ENCODE data around the gene STK16. TPM values are rescaled to one million over a fixed set of nuclear protein-coding genes. Genes with fewer than 3 reads are reported as not detected.

Gene STK16
- total RNA-seq, 2 experiments from 2014 or later = 11.2 to 14.1 TPM

DNA sequence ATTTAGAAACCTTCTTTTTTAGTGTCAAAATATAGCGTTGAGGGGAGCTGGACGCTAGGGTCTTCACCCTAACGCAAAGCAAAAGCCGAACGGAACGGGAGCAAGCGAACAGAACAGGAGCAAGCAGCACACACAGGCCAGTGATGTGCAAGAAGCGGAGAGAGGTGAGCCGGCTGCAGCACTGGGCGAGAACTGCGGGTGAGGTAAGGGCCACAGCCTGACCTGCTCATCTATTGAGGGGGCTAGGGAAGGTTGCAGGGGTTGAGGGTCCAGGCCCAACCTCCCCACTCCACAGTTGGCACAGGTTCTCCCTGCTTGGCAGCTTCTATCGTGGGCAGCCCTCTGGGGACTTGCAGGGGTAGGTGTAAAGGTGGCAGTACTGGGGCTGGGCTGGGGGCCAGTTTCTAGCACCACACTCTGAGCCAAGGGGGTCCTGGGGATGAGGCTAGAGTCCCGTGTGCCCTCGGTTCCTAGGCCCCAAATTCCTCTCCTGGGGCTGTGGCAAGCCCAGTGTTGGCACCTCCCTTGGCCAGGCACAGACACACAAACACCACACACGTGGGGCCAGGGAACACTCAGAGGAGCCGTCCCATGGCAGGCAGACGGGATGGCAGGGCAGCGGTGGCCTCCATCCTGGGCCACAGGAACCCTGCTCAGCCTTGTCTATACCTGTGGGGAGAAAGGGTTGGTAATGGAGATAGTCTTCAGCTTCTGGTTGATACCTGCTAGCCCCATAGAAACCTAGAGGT lies 25.3 kb upstream of the STK16 start:
- Mint-ChIP-seq H3K36me3 (ENCODE audit: low read depth) (peaks cover 64% of the 10 kb centered on the region), H3K4me3 (peak overlapping the region; percentile 58), H3K9me3 (no peaks in the 10 kb centered on the region), H3K27me3 (no peaks in the 10 kb centered on the region), H3K4me1 (ENCODE audit: low read depth) (peaks cover 25% of the 10 kb centered on the region), H3K27ac (peak overlapping the region; percentile 49)
- CTCF ChIA-PET = interaction anchor here (1.5 to 2.8 kb wide), 2 partner anchors 26 to 75 kb away, joined by 4 to 16 read pairs; partner anchors contain the start of genes GLB1L and STK16
- no peaks in the 10 kb centered on the region for H3K9me3 ChIP-seq (ENCODE audit: control insufficient read depth in 1 of 2, insufficient read depth in 1 of 2, low read length in 2 of 2)
- POLR2A ChIA-PET = interaction anchor here (0.9 to 6.7 kb wide), 11 partner anchors 10 to 75 kb away, joined by 4 to 63 read pairs (median 14); partner anchors contain the start of genes ANKZF1, ATG9A, CNPPD1 and DNAJB2
- H3K27me3 ChIP-seq (ENCODE audit: control insufficient read depth in 1 of 2, insufficient read depth in 2 of 2, low read length in 2 of 2) = no peaks in the 10 kb centered on the region
- no peak for ATAC-seq (ENCODE audit: poor library complexity)
- H3K4me1 ChIP-seq (ENCODE audit: insufficient read depth, low read length) = peaks cover 26% of the 10 kb centered on the region
- no peak overlapping the region for H3K4me3 ChIP-seq (ENCODE audit: low read length)
- intact Hi-C loops (cut with DNase I, micrococcal nuclease) = loop anchor here (1.0 to 5.0 kb wide), 3 partner anchors 8 to 32 kb away; partner anchors contain the start of genes TUBA4A (in 2 of the 2), TUBA4B (in 2 of the 2), ANKZF1 (in 1 of the 2) and ATG9A (in 1 of the 2)
- no peak overlapping the region for H3K27ac ChIP-seq (ENCODE audit: low read depth in 1 of 2, low read length in 2 of 2)
- no peak for DNase-seq
- peaks cover 52% of the 10 kb centered on the region for H3K36me3 ChIP-seq (ENCODE audit: insufficient read depth, low read length)
- TF ChIP-seq, protein P1, sequence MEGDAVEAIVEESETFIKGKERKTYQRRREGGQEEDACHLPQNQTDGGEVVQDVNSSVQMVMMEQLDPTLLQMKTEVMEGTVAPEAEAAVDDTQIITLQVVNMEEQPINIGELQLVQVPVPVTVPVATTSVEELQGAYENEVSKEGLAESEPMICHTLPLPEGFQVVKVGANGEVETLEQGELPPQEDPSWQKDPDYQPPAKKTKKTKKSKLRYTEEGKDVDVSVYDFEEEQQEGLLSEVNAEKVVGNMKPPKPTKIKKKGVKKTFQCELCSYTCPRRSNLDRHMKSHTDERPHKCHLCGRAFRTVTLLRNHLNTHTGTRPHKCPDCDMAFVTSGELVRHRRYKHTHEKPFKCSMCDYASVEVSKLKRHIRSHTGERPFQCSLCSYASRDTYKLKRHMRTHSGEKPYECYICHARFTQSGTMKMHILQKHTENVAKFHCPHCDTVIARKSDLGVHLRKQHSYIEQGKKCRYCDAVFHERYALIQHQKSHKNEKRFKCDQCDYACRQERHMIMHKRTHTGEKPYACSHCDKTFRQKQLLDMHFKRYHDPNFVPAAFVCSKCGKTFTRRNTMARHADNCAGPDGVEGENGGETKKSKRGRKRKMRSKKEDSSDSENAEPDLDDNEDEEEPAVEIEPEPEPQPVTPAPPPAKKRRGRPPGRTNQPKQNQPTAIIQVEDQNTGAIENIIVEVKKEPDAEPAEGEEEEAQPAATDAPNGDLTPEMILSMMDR (IDR thresholded peaks at IDR 0.05) = no peak

DNA sequence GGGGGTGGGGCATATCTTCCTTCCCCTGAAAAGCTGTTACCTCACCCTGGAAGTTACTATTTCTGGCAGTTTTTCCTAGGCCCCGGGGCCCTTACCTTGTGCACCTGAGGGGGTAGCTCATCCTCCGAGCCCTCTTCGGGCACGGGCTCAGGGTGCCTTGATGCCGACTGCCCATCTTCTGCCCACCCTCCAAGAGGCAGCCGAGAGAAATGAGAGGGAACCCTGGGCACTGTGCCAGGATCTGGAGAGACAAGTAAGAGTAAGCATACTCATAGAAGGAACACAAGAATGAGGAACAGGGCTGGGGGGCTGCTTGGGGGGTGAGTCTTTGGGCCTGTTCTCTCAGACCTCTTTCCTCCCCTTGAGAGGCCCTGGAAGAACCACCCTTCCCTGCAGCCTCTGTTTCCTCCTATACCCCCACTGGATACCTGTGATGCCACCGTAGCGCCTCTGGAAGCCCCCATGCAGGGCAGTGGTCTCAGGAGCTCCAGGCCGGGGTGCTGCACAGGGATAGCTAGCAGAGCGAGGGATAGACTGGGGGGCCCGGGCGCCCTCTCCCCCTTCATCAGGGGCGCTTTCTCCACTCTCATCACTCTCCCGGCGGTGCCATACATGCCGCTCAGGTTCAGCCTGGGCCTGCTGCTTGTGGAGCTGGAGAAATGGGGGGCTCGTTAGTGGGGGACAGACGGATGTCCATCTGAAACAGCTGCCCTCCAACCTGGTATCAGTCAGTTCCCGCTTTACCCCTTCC lies 24.5 kb upstream of the STK16 start:
- Mint-ChIP-seq H3K4me1 (ENCODE audit: low read depth) (peaks cover 31% of the 10 kb centered on the region), H3K36me3 (ENCODE audit: low read depth) (peaks cover 73% of the 10 kb centered on the region), H3K27me3 (no peaks in the 10 kb centered on the region), H3K9me3 (no peaks in the 10 kb centered on the region), H3K27ac (peak overlapping the region; percentile 49), H3K4me3 (no peak overlapping the region)
- ChIA-PET POLR2A (interaction anchor here (0.5 to 6.7 kb wide), 4 partner anchors 9 to 813 kb away, joined by 3 to 63 read pairs (median 26); partner anchors contain the start of genes ANKZF1, ATG9A, TUBA4A and TUBA4B), CTCF (no interaction called here)
- Histone ChIP-seq H3K9me3 (ENCODE audit: control insufficient read depth in 1 of 2, insufficient read depth in 1 of 2, low read length in 2 of 2) (no peaks in the 10 kb centered on the region), H3K4me3 (ENCODE audit: low read length) (no peak overlapping the region), H3K27me3 (ENCODE audit: control insufficient read depth in 1 of 2, insufficient read depth in 2 of 2, low read length in 2 of 2) (no peaks in the 10 kb centered on the region), H3K36me3 (ENCODE audit: insufficient read depth, low read length) (peaks cover 61% of the 10 kb centered on the region), H3K27ac (ENCODE audit: low read depth in 1 of 2, low read length in 2 of 2) (no peak overlapping the region), H3K4me1 (ENCODE audit: insufficient read depth, low read length) (peaks cover 26% of the 10 kb centered on the region)
- no peak for DNase-seq
- intact Hi-C loops (cut with DNase I, micrococcal nuclease) = no loop called here
- TF ChIP-seq, protein P1 (IDR thresholded peaks at IDR 0.05) = no peak
- no peak for ATAC-seq (ENCODE audit: poor library complexity)

DNA sequence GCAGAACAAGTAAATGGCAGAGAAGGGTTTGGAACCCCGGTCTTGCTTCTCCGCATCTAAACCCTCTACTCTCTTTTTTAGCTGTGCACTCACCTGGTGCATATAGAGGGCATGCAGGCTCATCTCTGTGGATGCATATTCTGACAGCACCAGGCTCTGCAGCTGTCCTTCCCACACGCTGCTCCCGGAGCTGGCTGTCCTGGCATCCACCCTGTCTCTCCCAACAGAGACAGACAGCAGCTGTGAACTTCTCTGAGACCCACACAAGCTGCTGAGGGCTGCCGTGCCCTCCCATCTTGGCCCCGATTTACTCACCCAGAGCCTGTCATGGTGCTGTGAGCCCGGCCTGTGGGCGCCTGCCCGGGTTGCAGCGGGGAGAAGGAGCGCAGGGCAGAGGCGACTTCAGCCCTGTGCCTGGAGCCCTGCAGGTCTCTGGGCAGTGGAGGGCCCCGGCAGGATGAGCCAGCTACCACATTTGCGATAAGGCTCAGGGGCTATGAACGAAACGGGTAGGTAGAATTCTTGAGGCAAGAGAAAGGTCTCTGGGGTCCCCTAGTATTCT lies 23.2 kb upstream of the STK16 start:
- H3K4me1 ChIP-seq (ENCODE audit: insufficient read depth, low read length) = peaks cover 26% of the 10 kb centered on the region
- DNase-seq = no peak
- peaks cover 68% of the 10 kb centered on the region for H3K36me3 ChIP-seq (ENCODE audit: insufficient read depth, low read length)
- H3K27me3 Mint-ChIP-seq = no peaks in the 10 kb centered on the region
- H3K27ac Mint-ChIP-seq = no peak overlapping the region
- no peaks in the 10 kb centered on the region for H3K9me3 ChIP-seq (ENCODE audit: control insufficient read depth in 1 of 2, insufficient read depth in 1 of 2, low read length in 2 of 2)
- ChIA-PET POLR2A (interaction anchor here (1.4 to 6.7 kb wide), 3 partner anchors 7 to 45 kb away, joined by 3 to 63 read pairs (median 49); partner anchors contain the start of genes ANKZF1, ATG9A, CNPPD1 and TUBA4A), CTCF (no interaction called here)
- H3K36me3 Mint-ChIP-seq (ENCODE audit: low read depth) = peaks cover 81% of the 10 kb centered on the region
- no peak overlapping the region for H3K27ac ChIP-seq (ENCODE audit: low read depth in 1 of 2, low read length in 2 of 2)
- TF ChIP-seq, protein P1 (IDR thresholded peaks at IDR 0.05) = no peak
- H3K4me3 ChIP-seq (ENCODE audit: low read length) = no peak overlapping the region
- no peak for ATAC-seq (ENCODE audit: poor library complexity)
- no peaks in the 10 kb centered on the region for H3K9me3 Mint-ChIP-seq
- intact Hi-C loops (cut with DNase I, micrococcal nuclease) = no loop called here
- no peaks in the 10 kb centered on the region for H3K27me3 ChIP-seq (ENCODE audit: control insufficient read depth in 1 of 2, insufficient read depth in 2 of 2, low read length in 2 of 2)
- peaks cover 37% of the 10 kb centered on the region for H3K4me1 Mint-ChIP-seq (ENCODE audit: low read depth)
- no peak overlapping the region for H3K4me3 Mint-ChIP-seq
